C4-2B (cell line): Measurements from ENCODE around the gene PPP2R2C.

Experiments
- H3K27ac ChIP-seq: fragments of 450-650 bp; 2 replicates; pipeline ENCODE4 v1.5.1; 2017
- ZFX ChIP-seq: fragments of 450-650 bp; IDR thresholded peaks from 2 replicates; pipeline ENCODE4 v1.6.1; 2017
- TF ChIP-seq, protein P1 (sequence below): fragments of 450-650 bp; conservative IDR thresholded peaks from 2 replicates; pipeline ENCODE4 v1.5.1; 2017; ENCODE audit warnings: mild to moderate bottlenecking

PPP2R2C gene

DNA sequence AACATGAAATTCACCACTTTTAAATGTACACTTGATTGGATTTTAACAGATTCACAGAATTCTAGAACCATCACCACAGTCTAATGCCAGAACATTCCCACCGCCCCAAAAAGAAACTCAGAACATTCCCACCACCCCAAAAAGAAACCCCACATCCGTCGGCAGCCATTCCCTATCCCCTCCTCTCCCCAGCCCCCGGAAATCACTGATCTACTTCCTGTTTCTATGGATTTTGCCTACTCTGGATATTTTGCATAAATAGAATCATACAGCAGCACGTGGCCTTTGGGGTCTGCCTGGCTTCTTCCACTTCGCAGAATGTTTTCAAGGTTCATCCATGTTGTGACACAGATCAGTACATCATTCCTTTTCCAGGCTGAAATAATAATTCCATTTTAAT is 79.3 kb downstream of the PPP2R2C start:
- TF ChIP-seq ZFX = no peak
- TF ChIP-seq, protein P1, sequence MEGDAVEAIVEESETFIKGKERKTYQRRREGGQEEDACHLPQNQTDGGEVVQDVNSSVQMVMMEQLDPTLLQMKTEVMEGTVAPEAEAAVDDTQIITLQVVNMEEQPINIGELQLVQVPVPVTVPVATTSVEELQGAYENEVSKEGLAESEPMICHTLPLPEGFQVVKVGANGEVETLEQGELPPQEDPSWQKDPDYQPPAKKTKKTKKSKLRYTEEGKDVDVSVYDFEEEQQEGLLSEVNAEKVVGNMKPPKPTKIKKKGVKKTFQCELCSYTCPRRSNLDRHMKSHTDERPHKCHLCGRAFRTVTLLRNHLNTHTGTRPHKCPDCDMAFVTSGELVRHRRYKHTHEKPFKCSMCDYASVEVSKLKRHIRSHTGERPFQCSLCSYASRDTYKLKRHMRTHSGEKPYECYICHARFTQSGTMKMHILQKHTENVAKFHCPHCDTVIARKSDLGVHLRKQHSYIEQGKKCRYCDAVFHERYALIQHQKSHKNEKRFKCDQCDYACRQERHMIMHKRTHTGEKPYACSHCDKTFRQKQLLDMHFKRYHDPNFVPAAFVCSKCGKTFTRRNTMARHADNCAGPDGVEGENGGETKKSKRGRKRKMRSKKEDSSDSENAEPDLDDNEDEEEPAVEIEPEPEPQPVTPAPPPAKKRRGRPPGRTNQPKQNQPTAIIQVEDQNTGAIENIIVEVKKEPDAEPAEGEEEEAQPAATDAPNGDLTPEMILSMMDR = no peak
- no peak overlapping the region for H3K27ac ChIP-seq

DNA sequence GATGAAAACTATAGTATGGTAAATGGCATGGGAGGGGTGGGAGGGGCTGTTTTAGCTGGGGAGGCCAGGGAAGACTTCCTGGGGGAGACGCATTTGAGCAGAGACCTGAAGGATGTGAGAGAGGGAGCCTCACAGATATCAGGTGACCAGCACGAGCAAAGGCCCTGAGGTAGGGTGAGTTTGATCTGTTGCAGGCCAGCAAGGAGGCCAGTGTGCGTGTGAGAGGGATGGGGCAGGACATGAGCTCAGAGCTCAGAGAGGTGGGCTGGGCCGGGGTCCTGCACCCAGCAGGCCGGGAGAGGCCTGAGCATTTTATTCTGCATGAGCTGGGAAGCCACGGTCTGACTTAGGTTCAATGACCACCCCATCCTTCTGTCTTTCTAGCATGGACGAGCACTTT is 80.0 kb downstream of the PPP2R2C start:
- TF ChIP-seq, protein P1 = no peak
- no peak for TF ChIP-seq ZFX
- no peak overlapping the region for H3K27ac ChIP-seq

DNA sequence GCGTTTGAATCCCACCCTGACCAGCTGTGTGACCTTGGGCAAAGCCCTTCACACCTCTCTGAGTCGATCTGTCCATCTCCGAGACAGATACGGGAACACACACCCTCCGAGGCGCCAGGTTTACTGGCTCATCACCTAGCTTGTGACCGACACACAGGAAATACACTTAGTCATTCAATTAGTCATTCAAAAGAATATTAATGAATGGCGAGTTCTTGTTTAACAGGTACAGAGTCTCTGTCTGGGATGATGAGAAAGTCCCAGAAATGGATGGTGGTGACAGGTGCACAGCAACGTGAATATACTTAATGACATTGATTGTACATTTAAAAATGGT is 80.6 kb downstream of the PPP2R2C start:
- H3K27ac ChIP-seq = no peak overlapping the region
- TF ChIP-seq, protein P1 = no peak
- no peak for TF ChIP-seq ZFX

DNA sequence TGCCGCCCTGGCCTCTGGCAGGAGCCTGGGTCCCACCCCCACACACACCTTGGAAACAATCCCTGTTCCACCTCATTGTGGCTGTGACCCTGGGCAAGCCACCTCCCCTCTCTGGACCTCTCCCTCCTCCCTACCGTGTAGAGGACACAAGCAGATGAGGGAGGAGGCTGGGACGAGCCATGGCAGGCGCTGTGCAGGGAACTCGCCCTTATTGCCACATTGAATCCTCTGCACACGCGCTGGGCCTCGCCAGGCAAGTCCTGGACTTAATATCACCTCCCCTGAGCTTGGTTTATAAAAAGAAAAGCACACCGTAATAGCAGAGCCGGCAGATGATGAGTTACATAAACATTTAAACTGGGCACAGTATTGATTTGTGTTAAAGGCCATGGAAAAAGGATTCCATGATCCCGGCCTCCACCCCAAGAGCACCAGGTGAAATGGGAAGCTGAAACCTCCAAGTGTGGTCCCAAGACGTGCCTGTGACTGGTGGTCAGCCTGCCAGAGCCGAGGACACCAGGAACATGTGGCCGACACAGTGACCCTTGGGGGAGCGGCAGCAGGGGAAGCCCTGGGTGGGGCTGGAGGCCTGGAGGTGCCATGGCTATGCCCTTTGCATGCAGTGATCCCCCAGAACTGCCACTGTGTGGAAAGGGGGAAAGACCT is 81.1 kb downstream of the PPP2R2C start:
- TF ChIP-seq, protein P1 = no peak
- no peak for TF ChIP-seq ZFX
- H3K27ac ChIP-seq = no peak overlapping the region

DNA sequence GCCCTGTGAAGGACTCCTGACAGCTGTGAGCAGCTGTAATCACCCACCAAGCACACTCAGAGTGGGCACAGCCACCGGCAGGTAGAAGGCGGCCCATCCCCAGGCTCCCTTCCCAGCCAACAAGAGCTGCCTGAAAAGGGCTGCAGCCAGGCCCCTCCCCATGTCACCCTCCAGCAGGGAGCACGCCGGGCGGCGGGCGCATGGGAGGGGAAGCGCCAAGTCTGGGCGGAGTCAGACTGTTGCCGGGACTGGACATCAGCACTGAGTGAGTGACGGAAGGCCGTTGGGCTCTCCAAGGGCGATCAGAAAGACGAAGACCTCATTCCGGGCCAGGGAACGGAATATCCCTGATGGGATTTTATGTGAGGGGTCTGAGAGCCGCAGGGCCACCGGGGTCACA is 82.1 kb downstream of the PPP2R2C start:
- TF ChIP-seq, protein P1 = no peak
- TF ChIP-seq ZFX = no peak
- no peak overlapping the region for H3K27ac ChIP-seq

DNA sequence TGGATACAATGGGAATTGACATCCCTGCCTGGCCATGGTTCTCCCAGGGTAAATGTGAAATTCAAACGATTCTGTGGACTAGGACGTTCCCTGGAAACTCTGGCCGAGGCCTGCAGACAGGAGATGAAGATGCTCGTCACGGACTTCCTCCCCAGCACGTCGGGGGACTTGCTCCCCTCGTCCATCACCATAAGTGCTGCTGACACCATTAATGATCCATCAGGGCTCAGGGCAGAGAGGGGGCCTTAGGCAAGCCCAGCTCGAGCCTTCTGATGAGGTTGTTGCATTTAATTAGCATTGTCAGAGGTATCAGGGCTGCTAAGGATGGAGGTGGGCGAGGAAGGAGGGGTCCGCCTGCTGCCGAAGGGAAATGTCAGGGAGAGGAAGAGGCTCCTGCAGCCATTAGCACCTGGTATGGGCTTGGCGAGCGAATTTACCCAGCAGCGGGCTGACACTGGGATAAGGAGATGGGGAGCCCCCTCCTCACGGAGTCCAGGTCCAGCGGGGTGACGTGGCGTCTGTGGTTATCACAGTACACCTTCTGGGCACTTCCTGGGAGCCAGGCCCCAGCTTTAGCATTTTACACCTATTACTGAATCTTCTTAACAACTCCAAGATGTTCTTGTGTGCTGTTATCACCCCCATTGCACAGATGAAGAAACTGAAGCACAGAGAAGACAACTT is 83.1 kb downstream of the PPP2R2C start:
- no peak for TF ChIP-seq ZFX
- TF ChIP-seq, protein P1 = no peak
- no peak overlapping the region for H3K27ac ChIP-seq

DNA sequence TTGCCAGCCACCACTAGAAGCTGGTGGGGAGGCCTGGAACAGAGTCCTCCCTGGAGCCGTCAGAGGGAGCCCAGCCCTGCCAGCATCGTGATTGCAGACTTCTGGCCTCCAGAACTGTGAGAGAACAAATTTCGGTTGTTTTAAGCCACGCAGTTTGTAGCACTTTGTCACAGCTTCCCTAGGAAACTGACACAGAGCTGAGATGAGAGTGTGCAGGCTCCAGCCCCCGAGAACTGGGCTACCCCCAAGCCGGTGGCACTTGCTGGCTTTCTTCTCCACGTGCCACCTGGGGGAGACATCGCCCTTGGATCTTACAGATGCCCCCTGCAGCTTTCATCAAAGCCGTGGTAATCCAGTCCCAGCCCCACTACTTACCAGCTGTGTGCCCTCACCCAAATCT is 83.7 kb downstream of the PPP2R2C start:
- no peak overlapping the region for H3K27ac ChIP-seq
- TF ChIP-seq, protein P1 = no peak
- no peak for TF ChIP-seq ZFX
